Cardiac fibroblast (primary cell): ENCODE measurements around the gene KLHL28.
A peak's percentile ranks its signal among the peaks of the same experiment; 100 is the strongest.

ENCODE experiments used
- DNase-seq, 2 donors: peaks; one replicate each; pipeline versions ENCODE4 v3.0.0 to v3.0.0-alpha.2; 2010; ENCODE audit warnings: low read depth in 2 of 2
- H3K4me3 ChIP-seq, 2 donors: replicated peaks in 1 of 2; 1 replicate in 1 of 2; 2 replicates in 1 of 2; pipeline ENCODE4 v1.5.1; 2011; ENCODE audit warnings: low read depth in 2 of 2, low read length in 2 of 2, mild to moderate bottlenecking in 2 of 2, moderate library complexity in 1 of 2
- TF ChIP-seq, protein P1 (sequence below): IDR thresholded peaks from one replicate; pipeline ENCODE4 v1.5.1; 2011; ENCODE audit warnings: low read depth, mild to moderate bottlenecking, low read length, inconsistent platforms

The KLHL28 gene

DNA sequence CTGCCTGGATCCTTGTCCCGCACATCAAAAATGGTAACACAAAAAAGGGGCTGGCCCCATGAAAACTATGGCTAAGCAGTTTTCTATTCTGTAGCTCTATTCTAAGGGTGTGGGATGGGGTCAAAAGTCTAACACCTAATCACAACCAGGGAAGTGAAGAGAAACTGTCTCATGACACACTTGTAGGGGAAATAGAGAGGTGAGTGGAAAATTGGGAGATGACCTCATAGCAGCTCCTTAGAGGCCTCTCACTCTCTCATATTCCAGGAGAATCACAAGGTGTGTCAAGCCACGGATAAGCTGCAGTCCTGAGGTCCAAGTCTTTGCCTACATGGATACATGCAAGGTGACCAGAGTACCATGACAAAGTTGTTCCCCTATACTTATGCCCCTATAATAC, 10.7 kb downstream of the KLHL28 start:
- TF ChIP-seq, protein P1, sequence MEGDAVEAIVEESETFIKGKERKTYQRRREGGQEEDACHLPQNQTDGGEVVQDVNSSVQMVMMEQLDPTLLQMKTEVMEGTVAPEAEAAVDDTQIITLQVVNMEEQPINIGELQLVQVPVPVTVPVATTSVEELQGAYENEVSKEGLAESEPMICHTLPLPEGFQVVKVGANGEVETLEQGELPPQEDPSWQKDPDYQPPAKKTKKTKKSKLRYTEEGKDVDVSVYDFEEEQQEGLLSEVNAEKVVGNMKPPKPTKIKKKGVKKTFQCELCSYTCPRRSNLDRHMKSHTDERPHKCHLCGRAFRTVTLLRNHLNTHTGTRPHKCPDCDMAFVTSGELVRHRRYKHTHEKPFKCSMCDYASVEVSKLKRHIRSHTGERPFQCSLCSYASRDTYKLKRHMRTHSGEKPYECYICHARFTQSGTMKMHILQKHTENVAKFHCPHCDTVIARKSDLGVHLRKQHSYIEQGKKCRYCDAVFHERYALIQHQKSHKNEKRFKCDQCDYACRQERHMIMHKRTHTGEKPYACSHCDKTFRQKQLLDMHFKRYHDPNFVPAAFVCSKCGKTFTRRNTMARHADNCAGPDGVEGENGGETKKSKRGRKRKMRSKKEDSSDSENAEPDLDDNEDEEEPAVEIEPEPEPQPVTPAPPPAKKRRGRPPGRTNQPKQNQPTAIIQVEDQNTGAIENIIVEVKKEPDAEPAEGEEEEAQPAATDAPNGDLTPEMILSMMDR = no peak
- DNase-seq = no peak
- no peak overlapping the region for H3K4me3 ChIP-seq

DNA sequence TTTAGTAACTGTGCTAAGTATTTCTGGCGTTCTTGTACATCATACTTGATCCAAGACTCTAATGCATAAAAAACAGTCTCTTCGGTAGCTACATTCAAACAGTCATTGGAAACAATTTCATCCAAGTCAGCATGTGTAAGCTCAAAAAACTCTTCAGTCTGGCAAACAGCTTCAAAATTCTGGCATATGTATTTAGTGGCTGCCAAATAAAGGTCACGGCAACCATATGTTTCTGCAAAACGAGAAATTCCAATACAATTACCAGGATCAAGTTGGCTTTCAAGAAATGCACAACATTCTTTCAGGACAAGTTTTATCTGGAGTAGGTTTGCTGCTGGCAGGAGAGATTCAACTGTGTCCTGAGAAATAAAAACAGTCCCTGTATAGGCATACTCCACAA, 16.5 kb downstream of the KLHL28 start:
- no peak overlapping the region for H3K4me3 ChIP-seq
- TF ChIP-seq, protein P1 = no peak
- peak; percentile 47 to 78 for DNase-seq

DNA sequence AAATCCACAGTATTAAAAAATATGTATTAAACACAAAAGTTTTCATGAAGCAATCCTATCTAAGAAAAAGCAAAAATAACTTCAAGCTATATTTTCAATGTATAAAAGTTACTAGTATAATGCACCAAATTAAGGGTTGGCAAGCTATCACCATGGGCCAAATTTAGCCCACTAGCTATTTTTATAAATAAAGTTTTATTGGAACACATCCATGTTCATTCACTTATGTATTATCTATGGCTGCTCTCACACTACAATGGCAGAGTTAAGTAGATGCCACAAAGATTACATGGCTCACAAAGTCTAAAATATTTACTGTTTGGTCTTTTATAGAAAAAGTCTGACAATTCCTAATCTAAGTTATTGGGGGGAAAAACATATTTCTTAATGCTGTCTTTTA, 17.6 kb downstream of the KLHL28 start:
- TF ChIP-seq, protein P1 = no peak
- no peak overlapping the region for H3K4me3 ChIP-seq
- DNase-seq = no peak

DNA sequence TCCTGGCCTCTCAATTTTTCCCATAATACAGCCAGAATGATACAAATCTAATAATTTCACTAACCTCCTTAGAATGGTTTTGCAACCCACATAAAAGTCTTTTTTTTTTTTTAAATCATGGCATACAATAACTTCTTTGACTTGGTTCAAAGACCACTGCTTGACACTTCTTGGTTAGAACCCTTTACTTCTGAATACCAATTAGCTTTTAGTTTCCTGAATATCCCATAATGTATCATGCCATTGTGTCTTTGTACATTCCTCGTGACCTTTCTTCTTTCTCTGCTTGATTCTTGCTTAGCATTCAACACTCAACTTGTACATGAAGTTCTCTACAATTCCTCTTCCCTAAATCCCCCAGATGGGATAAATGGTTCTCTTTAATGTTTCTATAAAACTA, 19.3 kb downstream of the KLHL28 start:
- no peak for DNase-seq
- TF ChIP-seq, protein P1 = no peak
- no peak overlapping the region for H3K4me3 ChIP-seq

DNA sequence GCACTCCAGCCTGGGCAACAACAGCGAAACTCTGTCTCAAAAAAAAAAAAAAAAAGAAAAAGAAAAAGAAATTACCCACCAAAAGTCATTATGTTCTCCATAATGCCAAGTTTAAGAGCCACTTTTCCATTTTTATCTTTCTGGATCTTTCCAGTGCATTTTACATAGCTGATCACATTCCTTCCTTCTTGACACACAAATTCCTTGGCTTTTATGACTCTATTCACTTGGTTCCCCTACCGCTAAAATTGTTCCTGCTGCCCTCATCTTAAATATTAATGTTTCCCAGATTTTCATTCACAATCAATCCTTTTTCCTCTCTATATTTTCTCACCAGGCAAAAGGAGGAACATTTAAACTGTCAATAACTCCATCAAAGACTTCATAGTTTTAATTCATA, 20.2 kb downstream of the KLHL28 start:
- H3K4me3 ChIP-seq = no peak overlapping the region
- DNase-seq = no peak
- TF ChIP-seq, protein P1 = no peak

DNA sequence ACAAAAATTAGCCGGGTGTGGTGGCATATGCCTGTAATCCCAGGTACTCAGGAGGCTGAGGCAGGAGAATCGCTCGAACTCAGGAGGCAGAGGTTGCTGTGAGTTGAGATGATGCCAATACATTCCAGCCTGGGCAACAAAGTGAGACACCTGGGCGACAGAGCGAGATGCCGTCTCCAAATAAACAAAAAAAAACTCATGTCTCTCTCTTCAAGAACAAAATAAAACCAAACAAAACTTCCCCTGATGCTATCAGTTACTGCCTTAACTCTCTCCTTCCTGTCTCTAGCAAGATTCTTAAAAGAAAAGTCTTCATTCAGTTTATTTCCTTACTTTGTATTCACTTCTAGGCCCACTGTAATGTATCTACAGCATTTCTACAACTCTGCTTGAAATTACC, 20.8 kb downstream of the KLHL28 start:
- TF ChIP-seq, protein P1 = no peak
- DNase-seq = no peak
- no peak overlapping the region for H3K4me3 ChIP-seq

DNA sequence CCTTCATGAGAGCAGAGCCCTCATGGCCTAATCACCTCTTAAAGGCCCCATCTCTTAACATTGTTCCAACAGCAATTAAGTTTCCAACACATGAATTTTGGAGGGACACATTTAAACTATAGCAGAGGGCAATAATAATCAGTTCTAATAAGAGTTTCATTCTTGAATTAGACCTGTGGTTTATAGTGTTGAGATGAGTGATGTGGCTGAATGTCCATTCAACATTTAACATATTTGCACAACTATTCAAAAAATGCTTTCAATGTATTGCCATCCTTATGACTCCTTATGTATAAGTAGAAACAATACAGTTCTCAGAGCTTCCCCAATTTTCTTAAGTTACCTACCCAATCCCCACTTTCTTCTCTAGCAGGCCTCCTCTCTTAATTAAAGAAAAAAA, 21.5 kb downstream of the KLHL28 start:
- TF ChIP-seq, protein P1 = no peak
- DNase-seq = no peak
- H3K4me3 ChIP-seq = no peak overlapping the region
